Measurements from ENCODE around the gene CCDC106. TPM values are rescaled to one million over a fixed set of nuclear protein-coding genes. Genes with fewer than 3 reads are reported as not detected.
A peak's percentile ranks its signal among the peaks of the same experiment; 100 is the strongest.

Gene CCDC106
- total RNA-seq, 2 experiments from 2014 or later, result 1.7 to 1.8 TPM

DNA sequence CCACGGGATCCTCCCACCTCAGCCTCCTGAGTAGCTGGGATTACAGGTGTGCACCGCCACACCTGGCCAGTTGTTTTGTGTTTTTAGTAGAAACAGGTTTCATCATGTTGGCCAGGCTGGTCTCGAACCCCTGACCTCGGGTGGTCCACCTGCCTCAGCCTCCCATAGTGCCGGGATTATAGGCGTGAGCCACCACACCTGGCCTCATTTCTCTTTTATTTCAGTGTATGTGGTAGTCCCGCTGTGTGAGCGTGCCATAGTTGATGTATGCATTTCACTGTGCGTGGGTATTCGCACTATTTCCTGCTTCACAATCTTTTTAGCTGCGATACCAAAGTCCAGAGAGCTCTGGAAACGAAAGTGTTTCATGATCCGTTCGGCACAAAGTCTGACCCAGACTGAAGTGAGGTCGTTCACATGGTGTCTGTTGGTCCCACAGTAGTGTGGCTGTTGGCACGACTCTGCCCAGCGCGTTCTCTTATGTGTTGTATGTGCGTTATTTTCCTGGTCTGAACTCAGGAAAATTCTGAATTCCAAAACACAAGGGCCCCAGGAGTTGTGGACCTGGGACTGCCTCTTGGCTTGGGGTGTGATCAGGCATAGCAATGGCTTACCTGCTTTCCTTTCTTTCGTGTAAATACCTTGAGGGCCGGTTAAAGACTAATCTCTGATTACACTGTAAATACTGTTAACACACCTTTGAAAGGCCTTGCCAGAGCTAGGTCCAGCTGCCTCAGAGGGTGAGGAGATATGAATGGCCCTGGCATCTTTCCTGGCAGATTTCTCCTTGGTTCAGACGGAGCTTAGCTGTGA is 35.6 kb downstream of the CCDC106 start:
- no peak overlapping the region for H3K27ac Mint-ChIP-seq
- no peak overlapping the region for H3K4me3 Mint-ChIP-seq
- no peaks in the 10 kb centered on the region for H3K9me3 Mint-ChIP-seq

DNA sequence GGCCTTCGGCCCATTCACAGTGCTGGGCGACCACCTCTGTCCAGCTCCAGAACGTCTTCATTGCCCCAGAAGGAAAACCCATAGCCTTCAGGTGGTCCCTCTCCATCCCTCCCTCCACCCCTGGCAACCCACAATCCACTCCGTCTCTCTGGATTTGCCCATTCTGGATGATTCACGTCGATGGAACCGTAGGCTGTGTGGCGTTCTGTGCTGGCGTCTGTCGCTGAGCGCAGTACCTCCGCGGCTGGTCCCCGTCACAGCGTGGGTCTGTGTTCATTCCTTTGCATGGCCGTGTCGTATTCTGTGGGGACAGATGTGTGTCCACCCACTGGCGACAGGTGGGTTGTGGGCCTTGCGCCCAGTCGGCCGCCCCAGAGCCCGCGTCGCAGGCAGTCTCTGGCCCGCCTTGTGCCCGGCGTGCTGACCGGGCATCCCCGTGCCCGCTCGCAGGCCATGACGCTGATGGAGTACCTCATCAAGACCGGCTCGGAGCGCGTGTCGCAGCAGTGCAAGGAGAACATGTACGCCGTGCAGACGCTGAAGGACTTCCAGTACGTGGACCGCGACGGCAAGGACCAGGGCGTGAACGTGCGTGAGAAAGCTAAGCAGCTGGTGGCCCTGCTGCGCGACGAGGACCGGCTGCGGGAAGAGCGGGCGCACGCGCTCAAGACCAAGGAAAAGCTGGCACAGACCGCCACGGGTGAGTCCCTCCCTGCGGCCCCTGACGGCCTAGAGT is 37.1 kb downstream of the CCDC106 start:
- H3K4me1 Mint-ChIP-seq (ENCODE audit: low read depth), result peaks cover 8% of the 10 kb centered on the region
- TF ChIP-seq, protein P1, sequence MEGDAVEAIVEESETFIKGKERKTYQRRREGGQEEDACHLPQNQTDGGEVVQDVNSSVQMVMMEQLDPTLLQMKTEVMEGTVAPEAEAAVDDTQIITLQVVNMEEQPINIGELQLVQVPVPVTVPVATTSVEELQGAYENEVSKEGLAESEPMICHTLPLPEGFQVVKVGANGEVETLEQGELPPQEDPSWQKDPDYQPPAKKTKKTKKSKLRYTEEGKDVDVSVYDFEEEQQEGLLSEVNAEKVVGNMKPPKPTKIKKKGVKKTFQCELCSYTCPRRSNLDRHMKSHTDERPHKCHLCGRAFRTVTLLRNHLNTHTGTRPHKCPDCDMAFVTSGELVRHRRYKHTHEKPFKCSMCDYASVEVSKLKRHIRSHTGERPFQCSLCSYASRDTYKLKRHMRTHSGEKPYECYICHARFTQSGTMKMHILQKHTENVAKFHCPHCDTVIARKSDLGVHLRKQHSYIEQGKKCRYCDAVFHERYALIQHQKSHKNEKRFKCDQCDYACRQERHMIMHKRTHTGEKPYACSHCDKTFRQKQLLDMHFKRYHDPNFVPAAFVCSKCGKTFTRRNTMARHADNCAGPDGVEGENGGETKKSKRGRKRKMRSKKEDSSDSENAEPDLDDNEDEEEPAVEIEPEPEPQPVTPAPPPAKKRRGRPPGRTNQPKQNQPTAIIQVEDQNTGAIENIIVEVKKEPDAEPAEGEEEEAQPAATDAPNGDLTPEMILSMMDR (IDR thresholded peaks at IDR 0.05), result no peak
- Histone ChIP-seq H3K9me3 (ENCODE audit: control insufficient read depth in 1 of 2, insufficient read depth in 1 of 2, low read length in 2 of 2) (no peaks in the 10 kb centered on the region), H3K36me3 (ENCODE audit: insufficient read depth, low read length) (peaks cover 88% of the 10 kb centered on the region), H3K4me1 (ENCODE audit: insufficient read depth, low read length) (peaks cover 26% of the 10 kb centered on the region), H3K27me3 (ENCODE audit: control insufficient read depth in 1 of 2, insufficient read depth in 2 of 2, low read length in 2 of 2) (no peaks in the 10 kb centered on the region), H3K27ac (ENCODE audit: low read depth in 1 of 2, low read length in 2 of 2) (no peak overlapping the region), H3K4me3 (ENCODE audit: low read length) (no peak overlapping the region)
- H3K36me3 Mint-ChIP-seq (ENCODE audit: low read depth), result peaks cover 74% of the 10 kb centered on the region
- ChIA-PET CTCF (no interaction called here), POLR2A (no interaction called here)
- H3K4me3 Mint-ChIP-seq, result no peak overlapping the region
- H3K27ac Mint-ChIP-seq, result no peak overlapping the region
- ATAC-seq (ENCODE audit: poor library complexity) (no peak), DNase-seq (peak in 1 of 14 experiments; percentile 18)
- intact Hi-C loops (cut with DNase I, micrococcal nuclease), result loop anchor here (1.0 to 5.0 kb wide), 2 partner anchors 9 to 38 kb away; partner anchors contain the start of gene CCDC106 (in 1 of the 2)
- H3K27me3 Mint-ChIP-seq, result no peaks in the 10 kb centered on the region
- no peaks in the 10 kb centered on the region for H3K9me3 Mint-ChIP-seq

More for the DNA sequence above, 35.6 kb downstream of the CCDC106 start:
- ATAC-seq (ENCODE audit: poor library complexity) (no peak), DNase-seq (no peak)
- Histone ChIP-seq H3K4me1 (ENCODE audit: insufficient read depth, low read length) (peaks cover 40% of the 10 kb centered on the region), H3K36me3 (ENCODE audit: insufficient read depth, low read length) (peaks cover 88% of the 10 kb centered on the region), H3K27me3 (ENCODE audit: control insufficient read depth in 1 of 2, insufficient read depth in 2 of 2, low read length in 2 of 2) (no peaks in the 10 kb centered on the region), H3K9me3 (ENCODE audit: control insufficient read depth in 1 of 2, insufficient read depth in 1 of 2, low read length in 2 of 2) (no peaks in the 10 kb centered on the region), H3K4me3 (ENCODE audit: low read length) (no peak overlapping the region), H3K27ac (ENCODE audit: low read depth in 1 of 2, low read length in 2 of 2) (no peak overlapping the region)
- no peaks in the 10 kb centered on the region for H3K27me3 Mint-ChIP-seq
- H3K4me1 Mint-ChIP-seq (ENCODE audit: low read depth), result peaks cover 15% of the 10 kb centered on the region
- peaks cover 77% of the 10 kb centered on the region for H3K36me3 Mint-ChIP-seq (ENCODE audit: low read depth)
- CTCF ChIA-PET, result no interaction called here
- intact Hi-C loops (cut with DNase I, micrococcal nuclease), result loop anchor here in 1 of 2 experiments (5.0 kb wide), 1 partner anchor 36 kb away; the partner anchor contains the start of gene CCDC106
- POLR2A ChIA-PET, result no interaction called here
- TF ChIP-seq, protein P1 (IDR thresholded peaks at IDR 0.05), result no peak

DNA sequence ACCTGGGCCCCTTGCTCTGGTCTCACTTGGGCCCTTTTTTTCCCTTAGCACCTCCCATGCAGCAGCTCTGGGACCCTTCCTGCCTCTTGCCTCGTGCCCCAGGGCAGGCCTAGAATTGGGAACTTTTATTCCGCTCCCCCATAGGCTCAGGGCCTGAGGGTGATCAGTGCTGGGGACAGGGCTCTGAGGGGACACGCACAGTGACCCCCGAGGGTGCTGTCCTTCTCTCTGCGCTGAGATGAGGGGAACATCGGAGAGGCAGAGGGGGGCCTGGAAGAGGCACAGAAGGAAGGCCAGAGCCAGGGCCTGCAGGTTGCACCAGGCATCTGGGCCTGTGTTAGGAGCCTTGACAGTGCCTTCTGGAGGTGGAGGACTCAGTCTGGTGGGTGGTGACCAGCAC is 37.8 kb downstream of the CCDC106 start:
- TF ChIP-seq, protein P1 (IDR thresholded peaks at IDR 0.05), result no peak
- Histone ChIP-seq H3K36me3 (ENCODE audit: insufficient read depth, low read length) (peaks cover 88% of the 10 kb centered on the region), H3K4me1 (ENCODE audit: insufficient read depth, low read length) (peaks cover 19% of the 10 kb centered on the region), H3K27me3 (ENCODE audit: control insufficient read depth in 1 of 2, insufficient read depth in 2 of 2, low read length in 2 of 2) (no peaks in the 10 kb centered on the region), H3K27ac (ENCODE audit: low read depth in 1 of 2, low read length in 2 of 2) (no peak overlapping the region), H3K9me3 (ENCODE audit: control insufficient read depth in 1 of 2, insufficient read depth in 1 of 2, low read length in 2 of 2) (no peaks in the 10 kb centered on the region), H3K4me3 (ENCODE audit: low read length) (no peak overlapping the region)
- H3K4me3 Mint-ChIP-seq, result no peak overlapping the region
- intact Hi-C loops (cut with DNase I, micrococcal nuclease), result loop anchor here in 1 of 2 experiments (1.0 kb wide), 1 partner anchor 9 kb away; no protein-coding TSS in a partner anchor
- DNase-seq, result no peak
- POLR2A ChIA-PET, result no interaction called here
- H3K27ac Mint-ChIP-seq, result no peak overlapping the region
- H3K9me3 Mint-ChIP-seq, result no peaks in the 10 kb centered on the region
- peaks cover 73% of the 10 kb centered on the region for H3K36me3 Mint-ChIP-seq (ENCODE audit: low read depth)
- CTCF ChIA-PET, result no interaction called here
- peaks cover 8% of the 10 kb centered on the region for H3K4me1 Mint-ChIP-seq (ENCODE audit: low read depth)
- no peak for ATAC-seq (ENCODE audit: poor library complexity)
- no peaks in the 10 kb centered on the region for H3K27me3 Mint-ChIP-seq
